Measurements from ENCODE around the gene KCTD2.

DNA sequence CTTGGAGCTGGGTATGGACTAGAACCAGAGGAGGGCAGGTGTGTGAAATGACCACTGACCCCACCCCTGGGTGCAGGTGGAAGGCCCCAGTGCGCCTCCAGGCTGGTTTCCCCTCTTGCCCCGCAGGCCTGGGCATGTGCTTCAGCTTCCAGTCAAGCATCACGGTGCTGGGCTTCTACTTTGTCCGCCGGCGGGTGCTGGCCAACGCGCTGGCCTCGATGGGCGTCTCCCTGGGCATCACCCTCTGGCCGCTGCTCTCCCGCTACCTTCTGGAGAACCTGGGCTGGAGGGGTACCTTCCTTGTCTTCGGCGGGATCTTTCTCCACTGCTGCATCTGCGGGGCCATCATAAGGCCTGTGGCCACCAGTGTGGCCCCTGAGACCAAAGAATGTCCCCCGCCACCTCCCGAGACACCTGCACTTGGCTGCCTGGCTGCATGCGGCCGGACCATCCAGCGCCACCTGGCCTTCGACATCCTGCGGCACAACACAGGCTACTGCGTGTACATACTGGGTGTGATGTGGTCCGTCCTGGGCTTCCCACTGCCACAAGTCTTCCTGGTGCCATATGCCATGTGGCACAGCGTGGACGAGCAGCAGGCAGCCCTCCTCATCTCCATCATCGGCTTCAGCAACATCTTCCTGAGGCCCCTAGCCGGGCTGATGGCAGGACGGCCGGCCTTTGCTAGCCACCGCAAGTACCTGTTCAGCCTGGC lies 53.0 kb downstream of the KCTD2 start:
- TF ChIP-seq LEF1 (IDR thresholded peaks at IDR 0.05; ENCODE audit: borderline replicate concordance) (no peak), L3MBTL2 (conservative IDR thresholded peaks at IDR 0.05) (no peak)

All from HEK293T (cell line).